ENCODE measurements around the gene LCE1E. TPM values are rescaled to one million over a fixed set of nuclear protein-coding genes. Genes with fewer than 3 reads are reported as not detected.

LCE1E gene
- total and polyA plus RNA-seq, 2 donors (not counting 3 experiments of a cell fraction or from before 2014, with no cell fraction given), result not detected

- dilution Hi-C loops (cut with MboI; ENCODE audit: extremely low pct_ligation_motif_present, low sequenced_read_pairs) (no loop called here), intact Hi-C loops (cut with micrococcal nuclease) (no loop called here)
- no peak overlapping the region for H3K27ac ChIP-seq (ENCODE audit: insufficient read depth, low read depth, low read length)
- H3K4me1 ChIP-seq (ENCODE audit: control insufficient read depth, extremely low read depth, insufficient read depth, low read length), result no peaks in the 10 kb centered on the region
- no peak overlapping the region for H3K9ac ChIP-seq (replicated peaks; ENCODE audit: extremely low read depth, insufficient read depth, low read length)
- H3K27me3 ChIP-seq (ENCODE audit: control insufficient read depth in 2 of 2, insufficient read depth in 2 of 2, low read length in 2 of 2), result no peaks in the 10 kb centered on the region
- FAIRE-seq (no peak), DNase-seq (ENCODE audit: low read depth, low spot score) (no peak)
- H3K79me2 ChIP-seq (ENCODE audit: control insufficient read depth, insufficient read depth, low read length), result no peaks in the 10 kb centered on the region
- BruUV-seq (replicated peaks), result no TSS peak
- H2AFZ ChIP-seq (ENCODE audit: low read depth, low read length), result no peak overlapping the region
- H4K20me1 ChIP-seq (replicated peaks; ENCODE audit: control insufficient read depth, extremely low read depth, insufficient read depth, low read length), result no peaks in the 10 kb centered on the region
- H3K9me3 ChIP-seq (replicated peaks; ENCODE audit: control insufficient read depth, insufficient read depth, low read length), result no peaks in the 10 kb centered on the region
- CTCF ChIA-PET, result interaction anchor here (0.6 kb wide), 1 partner anchor 448 kb away, joined by 3 read pairs; no protein-coding TSS in a partner anchor
- H3K4me3 ChIP-seq (replicated peaks in 1 of 3; ENCODE audit: insufficient read depth in 1 of 3, low read depth in 1 of 3, low read length in 3 of 3), result no peak overlapping the region
- H3K36me3 ChIP-seq (ENCODE audit: control insufficient read depth in 2 of 2, extremely low read depth in 1 of 2, insufficient read depth in 2 of 2, low read length in 2 of 2), result no peaks in the 10 kb centered on the region
- H3K4me2 ChIP-seq (ENCODE audit: insufficient read depth, low read length), result no peak overlapping the region
- TF ChIP-seq GATA2 (IDR thresholded peaks at IDR 0.05; ENCODE audit: insufficient read depth, insufficient read length, low read depth, low read length) (no peak), FOS (IDR thresholded peaks at IDR 0.05; ENCODE audit: borderline replicate concordance, insufficient read depth, low read length) (no peak), POLR2A (IDR thresholded peaks at IDR 0.05; ENCODE audit: low read depth, low read length) (no peak), MYC (IDR thresholded peaks at IDR 0.05; ENCODE audit: low read depth, low read length) (no peak), CTCF (IDR thresholded peaks at IDR 0.05; ENCODE audit: extremely low read depth in 1 of 2, insufficient read depth in 1 of 2, low read depth in 1 of 2, low read length in 2 of 2) (no peak), POLR2AphosphoS5 (IDR thresholded peaks at IDR 0.05; ENCODE audit: insufficient read depth, low read depth, low read length) (no peak), JUN (IDR thresholded peaks at IDR 0.05; ENCODE audit: borderline replicate concordance, insufficient read depth, insufficient read length, low read depth) (no peak), EZH2 (IDR thresholded peaks at IDR 0.05; ENCODE audit: borderline replicate concordance, low read depth, low read length, severe bottlenecking) (no peak), MAX (IDR thresholded peaks at IDR 0.05; ENCODE audit: insufficient read depth, insufficient read length) (no peak)
- POLR2A ChIA-PET, result no interaction called here
- H3K9me1 ChIP-seq (replicated peaks; ENCODE audit: control insufficient read depth, extremely low read depth, insufficient read depth, low read length), result no peaks in the 10 kb centered on the region
Measured at GRCh38 chr1:152745289-152745704, 40.8 kb upstream of the LCE1E start.

Data from endothelial cell of umbilical vein (primary cell).